ENCODE data around the gene SLC35E2B.
"Not testable (repeated sequence)": the region's sequence is repeated elsewhere in the genome, so short reads cannot be mapped to it uniquely, and the experiment has no call there.

SLC35E2B gene

DNA sequence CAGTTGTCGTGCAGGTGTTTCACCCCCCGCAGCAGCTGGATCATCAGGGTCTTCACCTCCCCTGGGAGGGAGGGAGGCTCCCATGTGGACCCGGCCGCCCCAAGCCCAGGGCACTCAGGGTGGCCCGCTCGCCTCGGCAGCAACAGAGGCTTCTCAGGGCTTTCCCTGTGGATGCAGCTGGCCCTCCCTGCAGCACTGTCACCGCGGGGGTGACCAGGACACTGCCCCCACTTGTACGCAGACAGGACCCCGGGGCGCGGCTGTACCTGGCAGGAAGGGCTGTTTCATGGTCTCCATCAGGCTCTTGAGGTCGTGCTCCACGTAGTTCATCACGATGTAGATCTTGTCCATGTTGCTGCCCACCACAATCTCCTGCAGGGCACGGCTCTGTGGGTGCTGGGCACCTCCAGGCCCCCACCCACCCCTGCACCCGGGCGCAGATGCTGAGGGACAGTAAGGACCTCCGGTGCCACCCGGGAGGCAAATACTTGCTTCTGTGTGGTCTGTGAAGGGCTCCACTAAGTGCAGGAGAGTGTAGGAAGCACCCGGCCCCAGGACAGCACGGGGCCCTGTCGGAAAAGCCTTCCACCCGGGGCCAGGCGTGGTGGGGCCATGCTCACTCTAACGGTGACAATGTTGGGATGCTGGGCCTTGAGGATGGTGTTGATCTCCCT is 11.8 kb upstream of the SLC35E2B start:
- DNase-seq (ENCODE audit: low read depth in 1 of 2, low spot score in 1 of 2); H3K4me3 ChIP-seq (replicated peaks; ENCODE audit: insufficient read depth, low read length); H3K27ac ChIP-seq (replicated peaks); H3K27me3 ChIP-seq (ENCODE audit: insufficient read depth, poor library complexity, severe bottlenecking): not testable (repeated sequence)

- TF ChIP-seq POLR2AphosphoS5 (IDR thresholded peaks at IDR 0.05; ENCODE audit: low read depth) (no peak), GABPA (IDR thresholded peaks at IDR 0.05; ENCODE audit: low read depth) (no peak), CTCF (IDR thresholded peaks at IDR 0.05; ENCODE audit: insufficient read depth, low read length) (no peak), SPI1 (IDR thresholded peaks at IDR 0.05; ENCODE audit: borderline replicate concordance, low read depth) (no peak), REST (IDR thresholded peaks at IDR 0.05; ENCODE audit: insufficient replicate concordance, low read depth) (no peak)
- Histone ChIP-seq H3K4me3 (replicated peaks; ENCODE audit: insufficient read depth, low read length) (no peak overlapping the region), H3K27me3 (ENCODE audit: insufficient read depth, poor library complexity, severe bottlenecking) (no peaks in the 10 kb centered on the region), H3K27ac (replicated peaks) (no peak overlapping the region)
- DNase-seq (ENCODE audit: low read depth in 1 of 2, low spot score in 1 of 2), result no peak
Observed at GRCh38 chr1:1703796-1704195, 11.2 kb upstream of the SLC35E2B start.

- not testable (repeated sequence) for H3K27ac ChIP-seq (replicated peaks); DNase-seq (ENCODE audit: low read depth in 1 of 2, low spot score in 1 of 2); H3K27me3 ChIP-seq (ENCODE audit: insufficient read depth, poor library complexity, severe bottlenecking); H3K4me3 ChIP-seq (replicated peaks; ENCODE audit: insufficient read depth, low read length)
Observed at GRCh38 chr1:1702506-1702905, 9.9 kb upstream of the SLC35E2B start.

DNA sequence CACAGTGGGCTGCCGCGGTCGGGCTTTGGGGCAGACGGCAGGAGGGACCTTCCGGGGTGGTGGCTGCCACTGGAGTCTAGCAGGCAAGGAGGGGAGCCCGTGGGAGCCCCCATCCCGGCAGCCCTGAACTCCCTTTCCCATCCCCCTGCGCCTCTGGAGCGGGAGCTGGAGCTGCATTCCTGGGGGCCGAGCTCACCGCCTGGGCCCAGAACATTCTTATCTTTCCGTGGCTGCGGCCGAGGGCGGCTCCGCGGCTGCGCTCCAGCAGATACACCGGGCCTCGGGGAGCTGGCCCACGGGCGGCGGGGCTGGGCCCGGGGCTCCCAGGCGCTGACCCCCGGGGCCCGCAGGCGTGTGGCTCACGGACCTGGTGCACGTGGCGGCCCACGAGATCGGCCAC is 8.0 kb upstream of the SLC35E2B start:
- H3K4me3 ChIP-seq (replicated peaks; ENCODE audit: insufficient read depth, low read length); H3K27ac ChIP-seq (replicated peaks); H3K27me3 ChIP-seq (ENCODE audit: insufficient read depth, poor library complexity, severe bottlenecking); DNase-seq (ENCODE audit: low read depth in 1 of 2, low spot score in 1 of 2): not testable (repeated sequence)

DNA sequence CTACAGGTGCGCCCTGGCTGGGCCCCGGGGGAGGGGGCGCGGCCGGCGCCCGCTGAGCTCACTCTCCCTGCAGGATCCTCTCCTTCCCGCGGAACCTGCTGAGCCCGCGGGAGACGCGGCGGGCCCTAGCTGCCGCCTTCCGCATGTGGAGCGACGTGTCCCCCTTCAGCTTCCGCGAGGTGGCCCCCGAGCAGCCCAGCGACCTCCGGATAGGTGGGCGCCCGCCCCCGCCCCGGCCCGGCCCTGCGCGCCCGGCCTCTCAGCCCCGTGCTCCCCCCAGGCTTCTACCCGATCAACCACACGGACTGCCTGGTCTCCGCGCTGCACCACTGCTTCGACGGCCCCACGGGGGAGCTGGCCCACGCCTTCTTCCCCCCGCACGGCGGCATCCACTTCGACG is 7.5 kb upstream of the SLC35E2B start:
- H3K27ac ChIP-seq (replicated peaks); H3K4me3 ChIP-seq (replicated peaks; ENCODE audit: insufficient read depth, low read length); DNase-seq (ENCODE audit: low read depth in 1 of 2, low spot score in 1 of 2); H3K27me3 ChIP-seq (ENCODE audit: insufficient read depth, poor library complexity, severe bottlenecking): not testable (repeated sequence)

DNA sequence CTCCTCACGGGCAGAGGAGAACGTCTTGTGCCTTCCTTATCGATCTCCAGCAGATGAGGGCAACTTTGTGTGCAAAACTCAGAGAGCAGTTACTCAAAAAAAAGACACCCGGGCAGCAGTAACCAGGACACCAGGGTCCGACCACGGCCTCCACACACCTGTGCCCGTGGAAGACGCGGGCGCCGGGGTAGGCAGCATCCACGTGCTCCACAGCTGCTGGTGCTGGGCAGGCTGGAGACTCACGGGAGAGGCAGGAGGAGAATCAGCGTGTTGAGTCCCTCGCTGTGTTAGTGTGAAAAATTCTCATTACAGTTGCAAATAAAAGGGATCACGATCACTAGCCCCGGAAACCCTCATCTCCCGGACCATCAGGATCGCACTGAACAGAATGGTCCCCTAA is 6.5 kb upstream of the SLC35E2B start:
- not testable (repeated sequence) for H3K27ac ChIP-seq (replicated peaks); H3K27me3 ChIP-seq (ENCODE audit: insufficient read depth, poor library complexity, severe bottlenecking); H3K4me3 ChIP-seq (replicated peaks; ENCODE audit: insufficient read depth, low read length); DNase-seq (ENCODE audit: low read depth in 1 of 2, low spot score in 1 of 2)

- H3K27ac ChIP-seq (replicated peaks); H3K27me3 ChIP-seq (ENCODE audit: insufficient read depth, poor library complexity, severe bottlenecking); H3K4me3 ChIP-seq (replicated peaks; ENCODE audit: insufficient read depth, low read length); DNase-seq (ENCODE audit: low read depth in 1 of 2, low spot score in 1 of 2): not testable (repeated sequence)
Observed at GRCh38 chr1:1697358-1698183, 5.0 kb upstream of the SLC35E2B start.

DNA sequence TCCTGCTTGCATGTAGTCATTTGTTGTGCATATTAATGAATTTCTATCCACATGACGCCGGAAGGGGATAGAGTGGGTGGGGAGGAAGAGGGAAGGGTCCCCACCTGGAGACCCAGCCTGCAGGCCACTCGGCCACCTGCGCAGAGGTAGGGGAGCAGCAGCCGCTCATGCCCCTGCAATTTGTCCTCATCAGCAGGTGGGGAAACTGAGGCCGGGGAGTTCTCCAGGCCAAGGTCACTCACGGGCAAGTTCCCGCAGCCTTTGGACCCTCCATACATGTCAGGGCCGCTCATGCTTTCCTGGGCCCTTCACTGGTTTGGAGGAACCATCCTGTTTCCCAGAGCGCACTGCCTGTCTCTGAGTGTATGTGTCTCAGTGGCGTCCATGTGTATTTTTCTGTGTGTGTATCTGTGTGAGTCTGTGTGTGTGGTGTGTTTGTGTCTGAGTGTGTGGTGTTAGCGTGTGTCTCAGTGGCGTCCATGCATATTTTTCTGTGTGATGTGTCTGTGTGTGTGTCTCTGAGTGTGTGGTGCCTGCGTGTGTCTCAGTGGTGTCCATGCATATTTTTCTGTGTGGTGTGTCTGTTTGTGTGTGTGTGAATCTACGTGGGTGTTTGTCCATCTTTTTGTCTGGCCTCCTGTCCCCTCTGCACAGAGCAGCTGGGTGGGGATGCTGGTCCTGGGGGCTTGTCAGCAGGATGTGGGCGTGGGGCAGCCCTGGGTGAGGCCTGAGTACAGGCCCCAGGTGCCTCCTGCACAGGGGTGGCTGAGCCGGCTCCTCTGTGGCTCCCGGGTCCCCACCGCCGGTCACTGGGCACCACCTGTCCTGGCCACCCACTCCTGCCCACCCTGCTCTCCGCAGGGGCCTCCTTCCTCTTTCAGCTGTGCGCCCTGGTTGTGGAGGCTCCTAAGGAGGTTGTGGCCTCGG is 4.1 kb upstream of the SLC35E2B start:
- not testable (repeated sequence) for DNase-seq (ENCODE audit: low read depth in 1 of 2, low spot score in 1 of 2); H3K27ac ChIP-seq (replicated peaks); H3K27me3 ChIP-seq (ENCODE audit: insufficient read depth, poor library complexity, severe bottlenecking); H3K4me3 ChIP-seq (replicated peaks; ENCODE audit: insufficient read depth, low read length)

DNA sequence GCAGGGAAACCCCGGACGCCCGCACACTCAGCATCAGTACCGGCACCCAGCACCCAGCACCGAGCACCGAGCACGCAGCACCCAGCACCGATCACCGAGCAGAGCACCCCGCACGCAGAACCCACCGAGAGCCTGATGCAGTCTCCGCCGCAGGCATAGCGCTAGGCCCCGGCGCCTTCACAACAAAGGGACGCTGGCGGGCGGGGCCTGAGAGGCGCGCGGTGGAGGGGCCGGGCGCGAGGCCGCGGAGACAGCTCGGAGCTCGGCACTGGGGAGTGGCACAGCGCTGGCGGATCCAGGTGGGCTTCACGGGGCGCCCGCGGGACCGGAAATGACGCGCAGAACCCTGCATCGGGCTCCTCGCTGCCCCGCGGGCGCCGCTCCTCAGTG is 276 bp downstream of the SLC35E2B start:
- Histone ChIP-seq H3K4me3 (replicated peaks; ENCODE audit: insufficient read depth, low read length) (peak overlapping the region; percentile 61), H3K27ac (replicated peaks) (peak overlapping the region; percentile 92)
- peak; percentile 57 to 81 for DNase-seq (ENCODE audit: low read depth in 1 of 2, low spot score in 1 of 2)
- H3K27me3 ChIP-seq (ENCODE audit: insufficient read depth, poor library complexity, severe bottlenecking), result not testable (repeated sequence)

- not testable (repeated sequence) for H3K27ac ChIP-seq (replicated peaks); H3K27me3 ChIP-seq (ENCODE audit: insufficient read depth, poor library complexity, severe bottlenecking); DNase-seq (ENCODE audit: low read depth in 1 of 2, low spot score in 1 of 2)
- peak overlapping the region; percentile 35 for H3K4me3 ChIP-seq (replicated peaks; ENCODE audit: insufficient read depth, low read length)
Observed at GRCh38 chr1:1691443-1691842, 1.2 kb downstream of the SLC35E2B start.

- H3K27ac ChIP-seq (replicated peaks); H3K27me3 ChIP-seq (ENCODE audit: insufficient read depth, poor library complexity, severe bottlenecking); DNase-seq (ENCODE audit: low read depth in 1 of 2, low spot score in 1 of 2); H3K4me3 ChIP-seq (replicated peaks; ENCODE audit: insufficient read depth, low read length): not testable (repeated sequence)
Observed at GRCh38 chr1:1689526-1689925, 3.1 kb downstream of the SLC35E2B start.

Data from HL-60 (cell line).